ENCODE data around the gene OARD1.

OARD1 gene

GRCh38 chr6:41098366-41098765, 26.2 kb upstream of the OARD1 start:
- H3K4me3 ChIP-seq (replicated peaks; ENCODE audit: low read depth, low read length), result no peak overlapping the region
- TF ChIP-seq CTCF (IDR thresholded peaks at IDR 0.05; ENCODE audit: low read depth, low read length, missing control alignments), result no peak
- DNase-seq (ENCODE audit: extremely low read depth, low read depth), result no peak

- DNase-seq (ENCODE audit: extremely low read depth, low read depth), result no peak
- no peak overlapping the region for H3K4me3 ChIP-seq (replicated peaks; ENCODE audit: low read depth, low read length)
- TF ChIP-seq CTCF (IDR thresholded peaks at IDR 0.05; ENCODE audit: low read depth, low read length, missing control alignments), result no peak
These were observed 25.4 kb upstream of the OARD1 start for GRCh38 chr6:41097467-41098090.

GRCh38 chr6:41093729-41094128, 21.6 kb upstream of the OARD1 start:
- H3K4me3 ChIP-seq (replicated peaks; ENCODE audit: low read depth, low read length), result no peak overlapping the region
- no peak for TF ChIP-seq CTCF (IDR thresholded peaks at IDR 0.05; ENCODE audit: low read depth, low read length, missing control alignments)
- DNase-seq (ENCODE audit: extremely low read depth, low read depth), result no peak

GRCh38 chr6:41092421-41093140, 20.4 kb upstream of the OARD1 start:
- peak; percentile 19 for TF ChIP-seq CTCF (IDR thresholded peaks at IDR 0.05; ENCODE audit: low read depth, low read length, missing control alignments)
- DNase-seq (ENCODE audit: extremely low read depth, low read depth), result no peak

GRCh38 chr6:41090841-41091761, 18.9 kb upstream of the OARD1 start:
- H3K4me3 ChIP-seq (replicated peaks; ENCODE audit: low read depth, low read length), result no peak overlapping the region
- no peak for DNase-seq (ENCODE audit: extremely low read depth, low read depth)
- no peak for TF ChIP-seq CTCF (IDR thresholded peaks at IDR 0.05; ENCODE audit: low read depth, low read length, missing control alignments)

More at GRCh38 chr6:41092421-41093140, 20.4 kb upstream of the OARD1 start:
- H3K4me3 ChIP-seq (replicated peaks; ENCODE audit: low read depth, low read length), result no peak overlapping the region

- TF ChIP-seq CTCF (IDR thresholded peaks at IDR 0.05; ENCODE audit: low read depth, low read length, missing control alignments), result no peak
- no peak overlapping the region for H3K4me3 ChIP-seq (replicated peaks; ENCODE audit: low read depth, low read length)
- no peak for DNase-seq (ENCODE audit: extremely low read depth, low read depth)
These were observed 16.3 kb upstream of the OARD1 start for GRCh38 chr6:41088451-41088850.

Data from HFF-Myc (cell line).